ENCODE results near the gene ABHD11.
"Not testable (repeated sequence)": the region's sequence is repeated elsewhere in the genome, so short reads cannot be mapped to it uniquely, and the experiment has no call there.

ABHD11 gene

GRCh38 chr7:73742753-73743641 is 4.4 kb upstream of the ABHD11 start:
- FAIRE-seq: no peak

- no peak for FAIRE-seq
Observed at GRCh38 chr7:73742338-73742752, 3.7 kb upstream of the ABHD11 start.

GRCh38 chr7:73741600-73741999 is 3.0 kb upstream of the ABHD11 start:
- FAIRE-seq: no peak

GRCh38 chr7:73740771-73741170 is 2.2 kb upstream of the ABHD11 start:
- FAIRE-seq: no peak

GRCh38 chr7:73740212-73740611 is 1.6 kb upstream of the ABHD11 start:
- FAIRE-seq: no peak

- no peak for FAIRE-seq
Observed at GRCh38 chr7:73739387-73739767, 775 bp upstream of the ABHD11 start.

GRCh38 chr7:73738220-73738611 is 386 bp downstream of the ABHD11 start:
- no peak for FAIRE-seq

GRCh38 chr7:73737491-73738219 is 947 bp downstream of the ABHD11 start:
- no peak for FAIRE-seq

- no peak for FAIRE-seq
Observed at GRCh38 chr7:73736885-73737284, 1.7 kb downstream of the ABHD11 start.

- no peak for FAIRE-seq
Observed at GRCh38 chr7:73735528-73735905, 3.1 kb downstream of the ABHD11 start.

- FAIRE-seq: no peak
Observed at GRCh38 chr7:73734619-73735527, 3.7 kb downstream of the ABHD11 start.

- FAIRE-seq: no peak
Observed at GRCh38 chr7:73732397-73732796, 6.2 kb downstream of the ABHD11 start.

- no peak for FAIRE-seq
Observed at GRCh38 chr7:73730485-73730884, 8.1 kb downstream of the ABHD11 start.

GRCh38 chr7:73728551-73728950 is 10.1 kb downstream of the ABHD11 start:
- FAIRE-seq: no peak

- FAIRE-seq: no peak
Observed at GRCh38 chr7:73727952-73728351, 10.7 kb downstream of the ABHD11 start.

- no peak for FAIRE-seq
Observed at GRCh38 chr7:73726083-73726466, 12.5 kb downstream of the ABHD11 start.

- FAIRE-seq: no peak
Observed at GRCh38 chr7:73723813-73724212, 14.8 kb downstream of the ABHD11 start.

- no peak for FAIRE-seq
Observed at GRCh38 chr7:73722785-73723184, 15.8 kb downstream of the ABHD11 start.

- not testable (repeated sequence) for FAIRE-seq
Observed at GRCh38 chr7:73722182-73722581, 16.4 kb downstream of the ABHD11 start.

- FAIRE-seq: no peak
Observed at GRCh38 chr7:73721377-73721817, 17.2 kb downstream of the ABHD11 start.

GRCh38 chr7:73720443-73720842 is 18.2 kb downstream of the ABHD11 start:
- FAIRE-seq: not testable (repeated sequence)

GRCh38 chr7:73719806-73720169 is 18.8 kb downstream of the ABHD11 start:
- no peak for FAIRE-seq

Measured in islet of Langerhans (tissue), 1 donor.